ENCODE measurements around the gene SORBS1.

DNA sequence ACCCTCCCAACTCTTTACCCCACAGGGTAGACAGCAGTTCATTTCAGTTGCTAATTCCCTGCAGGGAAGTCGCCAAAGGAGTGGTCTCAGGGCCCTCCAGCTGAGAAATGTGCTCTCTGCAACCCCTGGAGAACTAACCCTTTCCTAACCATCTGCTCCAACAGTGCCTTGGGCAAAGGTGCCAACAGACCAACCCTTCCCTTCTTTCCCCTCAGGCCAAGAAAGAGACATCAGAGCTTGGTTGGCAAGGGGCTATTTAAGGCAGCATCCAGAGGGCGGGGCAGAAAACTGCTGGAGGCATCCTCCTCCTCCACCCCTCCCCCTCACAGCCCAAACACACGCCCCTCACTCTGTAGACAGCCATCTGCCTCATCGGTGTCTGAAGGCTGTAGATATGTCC is 1.7 kb downstream of the SORBS1 start:
- TF ChIP-seq, protein P1, sequence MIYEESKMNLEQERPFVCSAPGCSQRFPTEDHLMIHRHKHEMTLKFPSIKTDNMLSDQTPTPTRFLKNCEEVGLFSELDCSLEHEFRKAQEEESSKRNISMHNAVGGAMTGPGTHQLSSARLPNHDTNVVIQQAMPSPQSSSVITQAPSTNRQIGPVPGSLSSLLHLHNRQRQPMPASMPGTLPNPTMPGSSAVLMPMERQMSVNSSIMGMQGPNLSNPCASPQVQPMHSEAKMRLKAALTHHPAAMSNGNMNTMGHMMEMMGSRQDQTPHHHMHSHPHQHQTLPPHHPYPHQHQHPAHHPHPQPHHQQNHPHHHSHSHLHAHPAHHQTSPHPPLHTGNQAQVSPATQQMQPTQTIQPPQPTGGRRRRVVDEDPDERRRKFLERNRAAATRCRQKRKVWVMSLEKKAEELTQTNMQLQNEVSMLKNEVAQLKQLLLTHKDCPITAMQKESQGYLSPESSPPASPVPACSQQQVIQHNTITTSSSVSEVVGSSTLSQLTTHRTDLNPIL (CRISPR knock-in tag; IDR thresholded peaks at IDR 0.05; ENCODE audit: low read depth): no peak
- no peak for TF ChIP-seq CSDC2 (CRISPR knock-in tag; IDR thresholded peaks at IDR 0.05)
- TF ChIP-seq ZNF70 (CRISPR knock-in tag; IDR thresholded peaks at IDR 0.05): no peak
- TF ChIP-seq BACH2 (CRISPR knock-in tag; IDR thresholded peaks at IDR 0.05; ENCODE audit: borderline replicate concordance): no peak
- TF ChIP-seq PPARA (CRISPR knock-in tag; IDR thresholded peaks at IDR 0.05; ENCODE audit: borderline replicate concordance): no peak
- no peak for TF ChIP-seq RARB (CRISPR knock-in tag; IDR thresholded peaks at IDR 0.05)
- no peak for TF ChIP-seq TSHZ2 (CRISPR knock-in tag; IDR thresholded peaks at IDR 0.05)
- TF ChIP-seq ARNTL (CRISPR knock-in tag; IDR thresholded peaks at IDR 0.05; ENCODE audit: borderline replicate concordance, low read depth): no peak
- TF ChIP-seq, protein P2, sequence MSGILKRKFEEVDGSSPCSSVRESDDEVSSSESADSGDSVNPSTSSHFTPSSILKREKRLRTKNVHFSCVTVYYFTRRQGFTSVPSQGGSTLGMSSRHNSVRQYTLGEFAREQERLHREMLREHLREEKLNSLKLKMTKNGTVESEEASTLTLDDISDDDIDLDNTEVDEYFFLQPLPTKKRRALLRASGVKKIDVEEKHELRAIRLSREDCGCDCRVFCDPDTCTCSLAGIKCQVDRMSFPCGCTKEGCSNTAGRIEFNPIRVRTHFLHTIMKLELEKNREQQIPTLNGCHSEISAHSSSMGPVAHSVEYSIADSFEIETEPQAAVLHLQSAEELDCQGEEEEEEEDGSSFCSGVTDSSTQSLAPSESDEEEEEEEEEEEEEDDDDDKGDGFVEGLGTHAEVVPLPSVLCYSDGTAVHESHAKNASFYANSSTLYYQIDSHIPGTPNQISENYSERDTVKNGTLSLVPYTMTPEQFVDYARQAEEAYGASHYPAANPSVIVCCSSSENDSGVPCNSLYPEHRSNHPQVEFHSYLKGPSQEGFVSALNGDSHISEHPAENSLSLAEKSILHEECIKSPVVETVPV (CRISPR knock-in tag; IDR thresholded peaks at IDR 0.05): no peak
- no peak for TF ChIP-seq ZNF565 (CRISPR knock-in tag; conservative IDR thresholded peaks at IDR 0.05; ENCODE audit: low read depth)

Measured in SK-N-SH treated with all-trans-retinoic acid at 6 μM for 48 hours (cell line).